D721Med (cell line): ENCODE data around the gene SNF8.

Experiments used
- DNase-seq: peaks from one replicate; pipeline ENCODE4 v3.0.0; 2011; ENCODE audit warnings: low spot score; ENCODE audit not compliant: insufficient read length
- FAIRE-seq: peaks from 2 replicates; lab custom pipeline; 2011; peaks lifted over from hg19 to GRCh38; lab: Jason Lieb, UNC
- TF ChIP-seq, protein P1 (sequence below): IDR thresholded peaks from 2 replicates; pipeline ENCODE4 v1.5.1; 2012; ENCODE audit warnings: mild to moderate bottlenecking, control low read depth; ENCODE audit not compliant: insufficient read depth; ENCODE audit errors: missing control alignments

Gene SNF8

DNA sequence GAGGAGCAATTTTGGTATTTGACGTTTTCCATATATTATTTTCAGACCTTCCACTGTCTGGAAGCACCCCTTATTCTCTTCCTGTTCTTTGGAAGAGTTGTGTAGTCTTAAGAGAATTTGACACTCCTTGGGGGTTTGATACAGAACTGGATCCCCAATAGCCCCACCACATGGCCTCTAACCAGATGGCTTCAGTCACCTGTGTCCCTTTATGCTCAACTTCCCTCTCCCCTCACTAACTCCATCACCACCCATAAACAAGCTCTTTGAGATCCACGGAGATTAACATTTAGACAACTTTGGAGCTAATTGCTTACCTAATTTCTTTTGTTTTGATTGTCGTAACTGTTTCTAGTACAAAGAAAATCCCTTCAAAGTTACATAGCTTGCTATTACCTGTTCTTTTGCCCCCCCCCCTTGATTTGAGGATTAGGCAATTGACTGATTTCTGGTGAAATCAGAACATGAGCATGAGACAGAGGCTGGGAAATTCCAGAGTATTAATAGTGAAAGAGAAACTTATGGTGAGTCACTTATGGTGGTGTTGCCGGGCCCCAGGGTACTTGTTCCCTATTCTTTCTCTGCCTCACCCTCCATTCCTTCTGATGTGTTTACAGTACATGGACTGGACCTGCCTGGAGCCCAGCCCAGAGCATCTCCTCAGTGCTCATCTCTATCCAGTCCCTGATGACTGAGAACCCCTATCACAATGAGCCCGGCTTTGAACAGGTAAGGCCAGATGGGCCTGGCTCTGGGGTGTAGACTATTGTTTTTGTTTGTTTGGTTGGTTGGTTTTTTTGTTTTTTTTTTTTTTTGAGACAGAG is 29.0 kb downstream of the SNF8 start:
- DNase-seq (no peak), FAIRE-seq (no peak)
- TF ChIP-seq, protein P1, sequence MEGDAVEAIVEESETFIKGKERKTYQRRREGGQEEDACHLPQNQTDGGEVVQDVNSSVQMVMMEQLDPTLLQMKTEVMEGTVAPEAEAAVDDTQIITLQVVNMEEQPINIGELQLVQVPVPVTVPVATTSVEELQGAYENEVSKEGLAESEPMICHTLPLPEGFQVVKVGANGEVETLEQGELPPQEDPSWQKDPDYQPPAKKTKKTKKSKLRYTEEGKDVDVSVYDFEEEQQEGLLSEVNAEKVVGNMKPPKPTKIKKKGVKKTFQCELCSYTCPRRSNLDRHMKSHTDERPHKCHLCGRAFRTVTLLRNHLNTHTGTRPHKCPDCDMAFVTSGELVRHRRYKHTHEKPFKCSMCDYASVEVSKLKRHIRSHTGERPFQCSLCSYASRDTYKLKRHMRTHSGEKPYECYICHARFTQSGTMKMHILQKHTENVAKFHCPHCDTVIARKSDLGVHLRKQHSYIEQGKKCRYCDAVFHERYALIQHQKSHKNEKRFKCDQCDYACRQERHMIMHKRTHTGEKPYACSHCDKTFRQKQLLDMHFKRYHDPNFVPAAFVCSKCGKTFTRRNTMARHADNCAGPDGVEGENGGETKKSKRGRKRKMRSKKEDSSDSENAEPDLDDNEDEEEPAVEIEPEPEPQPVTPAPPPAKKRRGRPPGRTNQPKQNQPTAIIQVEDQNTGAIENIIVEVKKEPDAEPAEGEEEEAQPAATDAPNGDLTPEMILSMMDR = no peak

DNA sequence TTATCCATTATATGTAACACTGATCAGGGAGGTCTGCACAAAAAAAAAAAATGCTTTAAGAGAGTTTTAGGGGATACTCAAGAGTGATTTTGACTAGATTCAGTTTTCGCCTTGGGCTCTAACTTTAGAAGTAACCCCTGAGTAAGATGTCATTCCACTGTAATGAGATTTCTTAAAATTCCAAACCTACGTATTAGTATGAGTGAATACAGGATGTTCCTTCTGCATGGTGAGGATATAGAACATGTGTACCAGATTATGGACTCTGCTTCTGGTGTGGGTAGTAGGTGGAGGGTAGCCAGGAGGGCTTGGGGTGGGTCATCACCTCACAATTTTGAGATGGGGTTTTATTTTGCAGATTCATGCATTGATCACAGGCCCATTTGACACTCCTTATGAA is 32.2 kb downstream of the SNF8 start:
- FAIRE-seq = no peak
- DNase-seq = no peak
- TF ChIP-seq, protein P1 = no peak

- TF ChIP-seq, protein P1 = no peak
- FAIRE-seq = no peak
- DNase-seq = no peak
These were observed 34.3 kb downstream of the SNF8 start for GRCh38 chr17:48910370-48910769.

- TF ChIP-seq, protein P1 = no peak
- FAIRE-seq = no peak
These were observed 34.9 kb downstream of the SNF8 start for GRCh38 chr17:48909783-48910182.

DNA sequence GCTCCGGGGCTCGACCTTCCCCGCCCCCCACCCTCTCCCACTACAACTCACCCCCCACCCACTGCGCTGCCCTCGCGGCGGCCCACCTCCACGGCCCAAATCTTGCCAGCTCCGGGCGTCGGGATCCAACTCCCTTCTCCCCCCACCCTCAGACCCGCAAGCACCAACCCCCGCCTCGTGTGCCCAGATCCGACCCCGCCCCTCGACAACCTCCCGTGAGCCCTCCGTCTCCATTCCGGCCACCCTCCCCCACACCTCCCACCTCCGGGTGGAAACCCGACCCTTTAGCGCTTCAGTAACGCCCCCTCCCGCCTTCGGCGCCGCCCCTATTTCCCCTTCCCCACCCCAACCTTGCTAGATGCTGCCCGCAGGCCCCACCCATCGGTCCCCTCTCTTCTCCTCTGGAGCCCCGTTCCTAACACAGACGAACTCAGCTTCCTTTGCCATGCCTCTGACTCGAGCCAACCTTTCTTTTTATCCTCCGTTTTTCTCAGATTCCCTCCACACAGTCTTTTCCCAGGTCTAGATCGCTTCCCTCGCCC is 35.7 kb downstream of the SNF8 start:
- TF ChIP-seq, protein P1 = no peak
- DNase-seq (peak; percentile 50), FAIRE-seq (no peak)

More at GRCh38 chr17:48909783-48910182, 34.9 kb downstream of the SNF8 start:
- no peak for DNase-seq

GRCh38 chr17:48908047-48908843 is 36.4 kb downstream of the SNF8 start, which contains the start of gene UBE2Z:
TSS of gene UBE2Z (plus strand) at chr17:48908407. CDS start at chr17:48908504, 97 bp downstream.
- TF ChIP-seq, protein P1 = peak; percentile 35
- DNase-seq = peak; percentile 90
- no peak for FAIRE-seq

DNA sequence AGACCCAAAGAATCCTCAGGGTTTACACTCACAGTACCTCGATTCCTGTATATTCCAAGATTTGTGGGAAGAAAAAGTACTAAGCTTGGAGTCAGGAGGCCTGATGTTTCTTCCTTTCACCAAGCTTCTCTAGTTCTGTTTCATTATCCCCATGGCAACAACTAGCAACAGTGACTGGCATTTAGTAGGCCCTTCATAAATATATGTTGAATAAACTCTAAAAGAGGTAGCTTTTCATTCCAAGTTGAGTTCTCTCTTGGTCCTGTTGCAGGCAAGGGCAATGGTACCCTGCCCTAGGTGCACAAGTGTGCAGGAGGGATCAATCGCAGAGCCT is 37.0 kb downstream of the SNF8 start:
- TF ChIP-seq, protein P1 = no peak
- DNase-seq (no peak), FAIRE-seq (no peak)
